K562 (cell line): Measurements from ENCODE around the gene NUPR1. TPM values are rescaled to one million over a fixed set of nuclear protein-coding genes. Genes with fewer than 3 reads are reported as not detected.

Source experiments
- ATAC-seq: fragments of 200-7000 bp; cut with Tn5 transposase; 3 replicates; pipeline ENCODE4 v1.9.1; 2020; ENCODE audit warnings: moderate library complexity
- BruUV-seq: library from RNA; stranded (reverse); fragments of 400-500 nt; replicated peaks from 2 replicates; lab custom pipeline; 2021; lab: Mats Ljungman, UMichigan
- CTCF ChIA-PET: fragments of 300-600 bp; formaldehyde crosslinking; extraction: SDS; loops from one replicate; lab custom pipeline; 2021; ENCODE audit warnings: low intra/inter-chr PET ratio; lab: Yijun Ruan, JAX
- POLR2A ChIA-PET: fragments of 300-600, 350-650 bp; sonication (Branson Sonifier 250); formaldehyde crosslinking; extraction: SDS; loops from one replicate; lab custom pipeline; 2021; ENCODE audit warnings: antibody characterized with exemption, inconsistent platforms; lab: Yijun Ruan, JAX
- DNase-seq, 4 experiments: peaks; one replicate each; pipeline versions ENCODE4 v3.0.0 to v3.0.0-alpha.2; 2011 to 2018; ENCODE audit warnings: low spot score in 3 of 4, mixed read lengths in 3 of 4; ENCODE audit errors: extremely low read depth in 1 of 4
- FAIRE-seq: peaks from 2 replicates; lab custom pipeline; 2011; peaks lifted over from hg19 to GRCh38; lab: Jason Lieb, UNC
- H2AFZ ChIP-seq: 2 replicates; pipeline ENCODE4 v1.6.0; 2011; ENCODE audit warnings: low read depth, low read length, control low read depth, inconsistent platforms
- H3K27ac ChIP-seq: fragments of 200-600 bp; 3 replicates; pipeline ENCODE4 v1.8.0; 2011; ENCODE audit warnings: low read depth, mild to moderate bottlenecking, control low read depth, inconsistent platforms, low read length, moderate library complexity, mixed read lengths; ENCODE audit errors: extremely low read depth
- H3K27me3 ChIP-seq, 2 experiments: fragments of 300-600 bp in 1 of 2; 2 replicates in 1 of 2; 3 replicates in 1 of 2; pipeline versions ENCODE4 v1.6.0 to v1.8.0; 2011; ENCODE audit warnings: inconsistent platforms in 2 of 2, low read length in 2 of 2, mild to moderate bottlenecking in 1 of 2, mixed read lengths in 1 of 2, moderate library complexity in 1 of 2; ENCODE audit not compliant: control insufficient read depth in 2 of 2, insufficient read depth in 2 of 2
- H3K36me3 ChIP-seq: fragments of 300-600 bp; 3 replicates; pipeline ENCODE4 v1.8.0; 2011; ENCODE audit warnings: mild to moderate bottlenecking, low read length, inconsistent platforms; ENCODE audit not compliant: control insufficient read depth, insufficient read depth
- H3K4me1 ChIP-seq, 2 experiments: fragments of 200-600 bp in 1 of 2; replicated peaks in 1 of 2; 2 replicates in 1 of 2; 3 replicates in 1 of 2; pipeline versions ENCODE4 v1.5.1 to v1.8.0; 2011; ENCODE audit warnings: inconsistent platforms in 2 of 2, low read length in 2 of 2, mild to moderate bottlenecking in 1 of 2, mixed read lengths in 1 of 2, moderate library complexity in 1 of 2; ENCODE audit not compliant: control insufficient read depth in 2 of 2, insufficient read depth in 2 of 2
- H3K4me2 ChIP-seq: 2 replicates; pipeline ENCODE4 v1.6.1; 2011; ENCODE audit warnings: low read length, control low read depth, inconsistent platforms, mixed read lengths; ENCODE audit not compliant: insufficient read depth
- H3K4me3 ChIP-seq: fragments of 200-600 bp; sonication (generic), shearing (Covaris generic); 2 replicates; pipeline ENCODE4 v1.5.1; 2016; ENCODE audit warnings: control low read depth, inconsistent platforms
- H3K79me2 ChIP-seq: fragments of 200-600 bp; 3 replicates; pipeline ENCODE4 v1.8.0; 2011; ENCODE audit warnings: low read length, inconsistent platforms; ENCODE audit not compliant: control insufficient read depth, insufficient read depth
- H3K9ac ChIP-seq, 2 experiments: 2 replicates each; pipeline versions ENCODE4 v1.6.0 to v1.6.1; 2011; ENCODE audit warnings: low read depth in 2 of 2, low read length in 2 of 2, control low read depth in 1 of 2, inconsistent platforms in 1 of 2, mild to moderate bottlenecking in 1 of 2, mixed read lengths in 1 of 2; ENCODE audit not compliant: insufficient read depth in 1 of 2
- H3K9me1 ChIP-seq: one replicate; pipeline ENCODE4 v1.6.0; 2011; ENCODE audit warnings: inconsistent platforms, mild to moderate bottlenecking, low read length, moderate library complexity; ENCODE audit not compliant: control insufficient read depth, insufficient read depth
- H3K9me3 ChIP-seq: replicated peaks from 2 replicates; pipeline ENCODE4 v1.5.1; 2011; ENCODE audit warnings: low read depth, low read length, inconsistent platforms; ENCODE audit not compliant: control insufficient read depth, insufficient read depth
- H4K20me1 ChIP-seq: replicated peaks from 2 replicates; pipeline ENCODE4 v1.6.1; 2011; ENCODE audit warnings: low read length, inconsistent platforms, mixed read lengths; ENCODE audit not compliant: control insufficient read depth, insufficient read depth
- CC2D1A ChIP-seq: fragments of 450-650 bp; IDR thresholded peaks from 2 replicates; pipeline ENCODE4 v1.6.1; 2017; ENCODE audit warnings: mild to moderate bottlenecking
- CHAMP1 ChIP-seq: fragments of 450-650 bp; IDR thresholded peaks from 2 replicates; pipeline ENCODE4 v1.6.1; 2016; ENCODE audit warnings: mild to moderate bottlenecking
- E4F1 ChIP-seq: fragments of 250-450 bp; sonication (Bioruptor Pico); IDR thresholded peaks from 2 replicates; pipeline ENCODE4 v1.5.0; 2021; ENCODE audit warnings: mild to moderate bottlenecking, borderline replicate concordance
- GABPA ChIP-seq: fragments of 200-800 bp; sonication (Bioruptor generic); conservative IDR thresholded peaks from 2 replicates; pipeline ENCODE4 v1.6.1; 2016; ENCODE audit warnings: low read depth, missing genetic modification characterization, missing compliant biosample characterization
- GATAD2A ChIP-seq: fragments of 450-650 bp; IDR thresholded peaks from 2 replicates; pipeline ENCODE4 v1.6.1; 2017
- IFI16 ChIP-seq: fragments of 250-450 bp; sonication (Bioruptor Pico); IDR thresholded peaks from 2 replicates; pipeline ENCODE4 v2.1.2; 2022; ENCODE audit warnings: mild to moderate bottlenecking, inconsistent platforms
- IRF1 ChIP-seq: sonication (generic); formaldehyde crosslinking; IDR thresholded peaks from 2 replicates; pipeline ENCODE4 v1.8.0; 2022; ENCODE audit warnings: missing genetic modification reagents, mild to moderate bottlenecking, borderline replicate concordance
- MECOM ChIP-seq: fragments of 250-450 bp; sonication (Bioruptor Pico); IDR thresholded peaks from 2 replicates; pipeline ENCODE4 v1.8.0; 2022; ENCODE audit warnings: inconsistent platforms
- NFIX ChIP-seq: fragments of 250-450 bp; sonication (Bioruptor Pico); IDR thresholded peaks from 2 replicates; pipeline ENCODE4 v1.4.0; 2020; ENCODE audit warnings: low read depth, mild to moderate bottlenecking, moderate library complexity
- NUFIP1 ChIP-seq: fragments of 450-650 bp; IDR thresholded peaks from 2 replicates; pipeline ENCODE4 v1.6.1; 2018; ENCODE audit not compliant: partially characterized antibody
- TCFL5 ChIP-seq: fragments of 250-450 bp; sonication (Bioruptor Pico); conservative IDR thresholded peaks from 2 replicates; pipeline ENCODE4 v1.6.1; 2021; ENCODE audit warnings: mild to moderate bottlenecking, moderate library complexity, matching md5 sums
- XRCC5 ChIP-seq: fragments of 200-400 bp; formaldehyde crosslinking; IDR thresholded peaks from 2 replicates; pipeline ENCODE4 v1.6.1; 2017; ENCODE audit warnings: low read depth, mild to moderate bottlenecking, low read length
- ZBTB7A ChIP-seq: IDR thresholded peaks from 2 replicates; pipeline ENCODE4 v1.6.1; 2011; ENCODE audit warnings: low read depth, mild to moderate bottlenecking, low read length, moderate library complexity, borderline replicate concordance; ENCODE audit not compliant: control insufficient read depth
- ZNF133 ChIP-seq: fragments of 250-450 bp; sonication (Bioruptor Pico); IDR thresholded peaks from 2 replicates; pipeline ENCODE4 v1.4.0; 2020; ENCODE audit warnings: mild to moderate bottlenecking
- ZNF165 ChIP-seq: fragments of 250-450 bp; sonication (Bioruptor Pico); IDR thresholded peaks from 2 replicates; pipeline ENCODE4 v1.4.0; 2020; ENCODE audit warnings: borderline replicate concordance
- ZNF175 ChIP-seq: fragments of 200-800 bp; sonication (Bioruptor generic); IDR thresholded peaks from 2 replicates; pipeline ENCODE4 v1.6.1; 2016; ENCODE audit warnings: low read depth, mild to moderate bottlenecking, missing genetic modification characterization, missing compliant biosample characterization
- ZNF23 ChIP-seq: fragments of 250-450 bp; sonication (Bioruptor Pico); IDR thresholded peaks from 2 replicates; pipeline ENCODE4 v1.4.0; 2020; ENCODE audit warnings: mild to moderate bottlenecking
- ZNF561 ChIP-seq: fragments of 450-650 bp; formaldehyde crosslinking; conservative IDR thresholded peaks from 2 replicates; pipeline ENCODE4 v1.4.0; 2020; ENCODE audit warnings: mild to moderate bottlenecking, moderate library complexity
- WGBS: fragments of 100-300 bp; shearing (Covaris generic); methylation state at CpG from one replicate; pipeline ENCODE4 v1.1.6; 2016; ENCODE audit warnings: low coverage, mixed read lengths; ENCODE audit not compliant: insufficient coverage; ENCODE audit errors: missing lambda C conversion rate; 5-methylcytosine and 5-hydroxymethylcytosine counted together
- in situ Hi-C: fragments of 300-500 bp; cut with MboI; formaldehyde crosslinking; loops from 4 replicates; pipeline ENCODE4 v1.15.0; 2018; ENCODE audit warnings: inconsistent platforms, mixed read lengths
- intact Hi-C: fragments of 100-400 bp; cut with micrococcal nuclease; formaldehyde crosslinking; loops from 2 replicates; pipeline ENCODE4 v1.14.2; 2022
- polyA plus RNA-seq, 8 experiments: library from polyadenylated mRNA; depleted of rRNA in 4 of 8; stranded (reverse) in 5 of 8; unstranded in 3 of 8; fragments of >200 nt; fragmentation: Nextera tagmentation in 2 of 8; fragmentation: Illumina TruSeq in 1 of 8; extraction: Ambion mirVana in 2 of 8; extraction: Trizol in 1 of 8; gene quantifications; 2 replicates each; pipeline versions ENCODE4 v1.2.1 to v1.2.3, GENCODE V29; 2011 to 2014; ENCODE audit warnings: inconsistent platforms in 1 of 8, missing spikeins in 1 of 8
- total RNA-seq, 7 experiments: library from RNA; depleted of rRNA in 6 of 7; stranded (reverse); fragments of >200 nt in 6 of 7; fragmentation: Illumina TruSeq in 2 of 7; extraction: Trizol in 2 of 7; gene quantifications; 2 replicates each; pipeline versions ENCODE4 v1.2.1 to v1.2.3, GENCODE V29; 2011 to 2021; ENCODE audit warnings: low replicate concordance in 1 of 7

NUPR1 gene
- total and polyA plus RNA-seq, 9 of the 15 experiments (the other 6 are each of a cell fraction or from before 2014, with no cell fraction given), result 0.07 to 1.5 (median 0.27) TPM

GRCh38 chr16:28491970-28492474 is 46.8 kb downstream of the NUPR1 start, which contains the start of gene CLN3:
CLN3 (minus strand) TSS chr16:28492074; CDS start chr16:28491759, 315 bp downstream.
- H3K4me3 ChIP-seq, result peak within 1 kb of the TSS; percentile 76
- ChIA-PET CTCF (no interaction called here), POLR2A (interaction anchor here (1.1 kb wide), 1 partner anchor 25 kb away, joined by 3 read pairs; no protein-coding TSS in a partner anchor)
- under 1% methylated on average over 21 of the region's 21 CpGs for WGBS
- H3K36me3 ChIP-seq, result peaks cover 16% of the 10 kb centered on the region; the same call in 2 of the 3 replicates
- in situ Hi-C loops (loop anchor here (25.0 kb wide), 1 partner anchor 1720 kb away; no protein-coding TSS in a partner anchor), intact Hi-C loops (no loop called here)
- no peaks in the 10 kb centered on the region for H3K9me3 ChIP-seq
- peak within 1 kb of the TSS; percentile 89 for H3K27ac ChIP-seq
- peak; percentile 90 to 96 (median 92) for DNase-seq
- peak; percentile 97 for FAIRE-seq
- H3K27me3 ChIP-seq, result no peaks in the 10 kb centered on the region
- H3K9me1 ChIP-seq, result no peaks in the 10 kb centered on the region
- peak within 1 kb of the TSS; percentile 86 for H2AFZ ChIP-seq
- no peaks in the 10 kb centered on the region for H4K20me1 ChIP-seq
- peak within 1 kb of the TSS; percentile 78 to 99 for H3K9ac ChIP-seq
- peak; percentile 93 for ATAC-seq
- peaks cover 13 to 42% of the 10 kb centered on the region in 2 experiments for H3K4me1 ChIP-seq
- peak within 1 kb of the TSS; percentile 84 for H3K4me2 ChIP-seq
- BruUV-seq, result no TSS peak
- H3K79me2 ChIP-seq, result peaks cover 8% of the 10 kb centered on the region; the same call in 2 of the 3 replicates
- TF ChIP-seq IRF1 (CRISPR knock-in tag) (no peak), ZNF561 (CRISPR knock-in tag) (no peak), E4F1 (no peak), GABPA (tag) (peak; percentile 89), NFIX (CRISPR knock-in tag) (no peak), ZNF165 (CRISPR knock-in tag) (no peak), CC2D1A (no peak), TCFL5 (0 out of 2 replicates have a peak, but pooled peaks have one; percentile 30), MECOM (CRISPR knock-in tag) (no peak), NUFIP1 (no peak), ZNF133 (CRISPR knock-in tag) (no peak), GATAD2A (no peak), CHAMP1 (no peak), ZNF23 (no peak), XRCC5 (no peak), IFI16 (no peak), ZBTB7A (no peak), ZNF175 (CRISPR knock-in tag) (peak; percentile 68; the same call in 1 of the 2 replicates)
